H1 (cell line): ENCODE measurements around the gene ATP6V0E2. TPM values are rescaled to one million over a fixed set of nuclear protein-coding genes. Genes with fewer than 3 reads are reported as not detected.

ENCODE experiments used
- BCL11A ChIP-seq, 2 experiments: IDR thresholded peaks; one replicate each; pipeline ENCODE4 v1.6.1; 2011; ENCODE audit warnings: low read depth in 2 of 2, low read length in 2 of 2, mild to moderate bottlenecking in 2 of 2
- CBX5 ChIP-seq: fragments of 300-800, 300-1000 bp; sonication (generic); IDR thresholded peaks from 2 replicates; pipeline ENCODE4 v1.7.1; 2016; ENCODE audit warnings: antibody characterized with exemption, low read length, low read depth
- KDM1A ChIP-seq: fragments of 200-600, 300-600 bp; sonication (generic); IDR thresholded peaks from 2 replicates; pipeline ENCODE4 v1.7.1; 2016; ENCODE audit warnings: mild to moderate bottlenecking, low read length, borderline replicate concordance
- POLR2AphosphoS5 ChIP-seq: IDR thresholded peaks from 2 replicates; pipeline ENCODE4 v1.6.1; 2011; ENCODE audit warnings: low read depth, low read length
- RXRA ChIP-seq: IDR thresholded peaks from 2 replicates; pipeline ENCODE4 v1.6.1; 2011; ENCODE audit warnings: low read depth, mild to moderate bottlenecking, low read length, moderate library complexity; ENCODE audit not compliant: insufficient read depth
- SIN3A ChIP-seq, 2 experiments: IDR thresholded peaks in 1 of 2; conservative IDR thresholded peaks in 1 of 2; 2 replicates each; pipeline ENCODE4 v1.6.1; 2011 to 2012; ENCODE audit warnings: low read length in 2 of 2, improper control_type of control experiment in 1 of 2, low read depth in 1 of 2, mild to moderate bottlenecking in 1 of 2
- SP1 ChIP-seq: IDR thresholded peaks from 2 replicates; pipeline ENCODE4 v1.6.1; 2011; ENCODE audit warnings: low read depth, low read length
- TBP ChIP-seq: IDR thresholded peaks from 2 replicates; pipeline ENCODE4 v1.6.1; 2011; ENCODE audit warnings: low read depth, low read length, improper control_type of control experiment
- TEAD4 ChIP-seq: IDR thresholded peaks from 2 replicates; pipeline ENCODE4 v1.6.1; 2012; ENCODE audit warnings: low read depth, low read length, inconsistent platforms, mixed read lengths
- polyA plus RNA-seq, 7 experiments: library from polyadenylated mRNA; depleted of rRNA in 3 of 7; stranded (reverse) in 5 of 7; unstranded in 2 of 7; fragments of >200 nt in 5 of 7; fragments of 200-250 nt in 2 of 7; gene quantifications; 1 replicate in 5 of 7; 2 replicates in 1 of 7; 4 replicates in 1 of 7; pipeline versions ENCODE4 v1.2.1 to v1.2.3, GENCODE V29; 2011 to 2013; ENCODE audit warnings: missing spikeins in 2 of 7, mixed read lengths in 2 of 7
- total RNA-seq: library from RNA; stranded (reverse); fragmentation: NEBNext Ultra II Directional; extraction: Animal tissue kit (Norgen Biotek cat#: 25700); gene quantifications from 2 replicates; pipeline ENCODE4 v1.2.1, GENCODE V29; 2021
- TF ChIP-seq, protein P1 (sequence below): fragments of 300-600 bp; sonication (generic); IDR thresholded peaks from 2 replicates; pipeline ENCODE4 v1.7.1; 2012; ENCODE audit warnings: low read length, moderate library complexity, mild to moderate bottlenecking, inconsistent platforms; ENCODE audit not compliant: insufficient replicate concordance

ATP6V0E2 gene
- total and polyA plus RNA-seq, 2 of the 8 experiments (the other 6 are each of a cell fraction or from before 2014, with no cell fraction given), result 26.1 to 47.9 TPM

DNA sequence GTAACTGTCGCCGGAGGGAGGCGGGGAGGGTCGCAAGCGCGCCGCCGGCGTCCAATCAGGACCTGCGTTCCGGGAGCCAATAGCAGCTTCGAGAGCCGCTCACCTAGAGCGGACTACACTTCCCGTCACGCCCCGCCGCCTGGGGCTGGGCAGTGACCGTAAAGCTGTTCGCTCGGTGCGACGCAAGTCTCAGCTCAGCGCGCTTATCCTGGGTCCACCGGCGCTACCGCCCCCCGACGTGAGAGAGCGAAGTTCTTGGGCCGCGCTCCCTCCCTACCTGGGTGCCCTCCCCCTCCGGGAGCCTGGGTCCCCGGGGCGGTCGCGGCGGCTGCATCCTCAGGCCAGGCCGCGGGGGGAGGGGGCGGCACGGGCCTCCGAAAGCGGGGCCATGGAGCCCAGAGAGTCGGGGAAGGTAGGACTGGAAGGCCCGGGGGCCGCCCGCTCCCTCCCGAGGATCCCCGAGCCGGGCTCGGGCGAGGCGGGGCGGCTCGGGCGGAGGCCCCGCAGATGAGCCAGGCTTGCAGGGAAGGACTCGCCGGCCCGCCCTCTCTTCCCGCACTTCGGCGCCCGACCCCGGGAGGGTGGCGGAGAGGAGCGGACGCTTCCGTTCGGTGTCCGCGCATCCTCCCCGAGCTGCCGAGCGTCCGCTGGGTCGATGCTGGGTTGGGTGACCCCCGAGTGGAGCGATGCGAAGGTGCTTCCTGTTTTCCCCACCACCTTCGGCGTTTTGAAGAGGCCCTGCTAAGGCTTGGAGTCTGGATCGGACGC, 35.4 kb upstream of the ATP6V0E2 start, which contains the start of gene ZNF862 (continued):
- TF ChIP-seq, protein P1, sequence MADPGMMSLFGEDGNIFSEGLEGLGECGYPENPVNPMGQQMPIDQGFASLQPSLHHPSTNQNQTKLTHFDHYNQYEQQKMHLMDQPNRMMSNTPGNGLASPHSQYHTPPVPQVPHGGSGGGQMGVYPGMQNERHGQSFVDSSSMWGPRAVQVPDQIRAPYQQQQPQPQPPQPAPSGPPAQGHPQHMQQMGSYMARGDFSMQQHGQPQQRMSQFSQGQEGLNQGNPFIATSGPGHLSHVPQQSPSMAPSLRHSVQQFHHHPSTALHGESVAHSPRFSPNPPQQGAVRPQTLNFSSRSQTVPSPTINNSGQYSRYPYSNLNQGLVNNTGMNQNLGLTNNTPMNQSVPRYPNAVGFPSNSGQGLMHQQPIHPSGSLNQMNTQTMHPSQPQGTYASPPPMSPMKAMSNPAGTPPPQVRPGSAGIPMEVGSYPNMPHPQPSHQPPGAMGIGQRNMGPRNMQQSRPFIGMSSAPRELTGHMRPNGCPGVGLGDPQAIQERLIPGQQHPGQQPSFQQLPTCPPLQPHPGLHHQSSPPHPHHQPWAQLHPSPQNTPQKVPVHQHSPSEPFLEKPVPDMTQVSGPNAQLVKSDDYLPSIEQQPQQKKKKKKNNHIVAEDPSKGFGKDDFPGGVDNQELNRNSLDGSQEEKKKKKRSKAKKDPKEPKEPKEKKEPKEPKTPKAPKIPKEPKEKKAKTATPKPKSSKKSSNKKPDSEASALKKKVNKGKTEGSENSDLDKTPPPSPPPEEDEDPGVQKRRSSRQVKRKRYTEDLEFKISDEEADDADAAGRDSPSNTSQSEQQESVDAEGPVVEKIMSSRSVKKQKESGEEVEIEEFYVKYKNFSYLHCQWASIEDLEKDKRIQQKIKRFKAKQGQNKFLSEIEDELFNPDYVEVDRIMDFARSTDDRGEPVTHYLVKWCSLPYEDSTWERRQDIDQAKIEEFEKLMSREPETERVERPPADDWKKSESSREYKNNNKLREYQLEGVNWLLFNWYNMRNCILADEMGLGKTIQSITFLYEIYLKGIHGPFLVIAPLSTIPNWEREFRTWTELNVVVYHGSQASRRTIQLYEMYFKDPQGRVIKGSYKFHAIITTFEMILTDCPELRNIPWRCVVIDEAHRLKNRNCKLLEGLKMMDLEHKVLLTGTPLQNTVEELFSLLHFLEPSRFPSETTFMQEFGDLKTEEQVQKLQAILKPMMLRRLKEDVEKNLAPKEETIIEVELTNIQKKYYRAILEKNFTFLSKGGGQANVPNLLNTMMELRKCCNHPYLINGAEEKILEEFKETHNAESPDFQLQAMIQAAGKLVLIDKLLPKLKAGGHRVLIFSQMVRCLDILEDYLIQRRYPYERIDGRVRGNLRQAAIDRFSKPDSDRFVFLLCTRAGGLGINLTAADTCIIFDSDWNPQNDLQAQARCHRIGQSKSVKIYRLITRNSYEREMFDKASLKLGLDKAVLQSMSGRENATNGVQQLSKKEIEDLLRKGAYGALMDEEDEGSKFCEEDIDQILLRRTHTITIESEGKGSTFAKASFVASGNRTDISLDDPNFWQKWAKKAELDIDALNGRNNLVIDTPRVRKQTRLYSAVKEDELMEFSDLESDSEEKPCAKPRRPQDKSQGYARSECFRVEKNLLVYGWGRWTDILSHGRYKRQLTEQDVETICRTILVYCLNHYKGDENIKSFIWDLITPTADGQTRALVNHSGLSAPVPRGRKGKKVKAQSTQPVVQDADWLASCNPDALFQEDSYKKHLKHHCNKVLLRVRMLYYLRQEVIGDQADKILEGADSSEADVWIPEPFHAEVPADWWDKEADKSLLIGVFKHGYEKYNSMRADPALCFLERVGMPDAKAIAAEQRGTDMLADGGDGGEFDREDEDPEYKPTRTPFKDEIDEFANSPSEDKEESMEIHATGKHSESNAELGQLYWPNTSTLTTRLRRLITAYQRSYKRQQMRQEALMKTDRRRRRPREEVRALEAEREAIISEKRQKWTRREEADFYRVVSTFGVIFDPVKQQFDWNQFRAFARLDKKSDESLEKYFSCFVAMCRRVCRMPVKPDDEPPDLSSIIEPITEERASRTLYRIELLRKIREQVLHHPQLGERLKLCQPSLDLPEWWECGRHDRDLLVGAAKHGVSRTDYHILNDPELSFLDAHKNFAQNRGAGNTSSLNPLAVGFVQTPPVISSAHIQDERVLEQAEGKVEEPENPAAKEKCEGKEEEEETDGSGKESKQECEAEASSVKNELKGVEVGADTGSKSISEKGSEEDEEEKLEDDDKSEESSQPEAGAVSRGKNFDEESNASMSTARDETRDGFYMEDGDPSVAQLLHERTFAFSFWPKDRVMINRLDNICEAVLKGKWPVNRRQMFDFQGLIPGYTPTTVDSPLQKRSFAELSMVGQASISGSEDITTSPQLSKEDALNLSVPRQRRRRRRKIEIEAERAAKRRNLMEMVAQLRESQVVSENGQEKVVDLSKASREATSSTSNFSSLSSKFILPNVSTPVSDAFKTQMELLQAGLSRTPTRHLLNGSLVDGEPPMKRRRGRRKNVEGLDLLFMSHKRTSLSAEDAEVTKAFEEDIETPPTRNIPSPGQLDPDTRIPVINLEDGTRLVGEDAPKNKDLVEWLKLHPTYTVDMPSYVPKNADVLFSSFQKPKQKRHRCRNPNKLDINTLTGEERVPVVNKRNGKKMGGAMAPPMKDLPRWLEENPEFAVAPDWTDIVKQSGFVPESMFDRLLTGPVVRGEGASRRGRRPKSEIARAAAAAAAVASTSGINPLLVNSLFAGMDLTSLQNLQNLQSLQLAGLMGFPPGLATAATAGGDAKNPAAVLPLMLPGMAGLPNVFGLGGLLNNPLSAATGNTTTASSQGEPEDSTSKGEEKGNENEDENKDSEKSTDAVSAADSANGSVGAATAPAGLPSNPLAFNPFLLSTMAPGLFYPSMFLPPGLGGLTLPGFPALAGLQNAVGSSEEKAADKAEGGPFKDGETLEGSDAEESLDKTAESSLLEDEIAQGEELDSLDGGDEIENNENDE, result no peak
- TF ChIP-seq CBX5, result no peak
- TF ChIP-seq RXRA, result no peak
- peak; percentile 45; the same call in 1 of the 2 replicates for TF ChIP-seq POLR2AphosphoS5
- TF ChIP-seq BCL11A (IDR thresholded peaks at IDR 0.05; ENCODE audit: low read depth in 2 of 2, low read length in 2 of 2), result no peak
- peak in 1 of 2 experiments; percentile 50; a peak in 1 of 4 replicates for TF ChIP-seq SIN3A (conservative IDR thresholded peaks at IDR 0.05 in 1 of 2, IDR thresholded peaks at IDR 0.05 in 1 of 2; ENCODE audit: low read depth in 1 of 2, low read length in 2 of 2)
- peak; percentile 64 for TF ChIP-seq KDM1A
- TF ChIP-seq SP1, result no peak
- TF ChIP-seq TBP, result peak; percentile 60; the same call in 1 of the 2 replicates
- no peak for TF ChIP-seq TEAD4
